Measurements from ENCODE around the gene COPZ2.

DNA sequence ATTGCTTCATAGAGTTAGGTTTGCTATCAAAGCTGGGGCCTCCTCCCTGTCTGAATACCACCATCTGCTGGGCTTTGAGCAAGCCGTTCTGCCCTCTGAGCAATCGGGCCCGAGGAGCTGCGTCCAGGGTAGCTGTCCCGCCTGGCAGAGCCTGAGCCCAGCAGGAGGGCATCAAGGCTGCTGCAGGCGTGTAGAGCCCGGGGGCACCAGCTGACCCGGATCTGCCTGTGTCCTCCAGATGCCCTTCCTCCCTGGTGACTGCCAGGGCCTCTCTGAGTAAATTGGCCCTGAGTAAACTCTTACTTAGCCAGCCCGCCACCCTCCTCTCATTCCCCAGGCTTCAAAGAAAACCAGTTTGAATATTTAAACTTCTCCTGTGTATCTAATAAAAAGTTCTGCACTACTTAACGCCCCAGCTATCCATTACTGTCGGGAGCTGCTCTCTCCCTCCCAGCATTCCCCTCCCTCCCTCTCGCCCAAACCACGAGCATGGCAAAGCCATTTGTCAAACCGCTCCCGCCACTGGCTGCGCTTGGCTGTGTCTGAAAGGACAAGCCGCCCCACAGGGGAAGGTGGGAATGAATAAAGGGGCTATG is 50.3 kb downstream of the COPZ2 start:
- TF ChIP-seq SPI1 (IDR thresholded peaks at IDR 0.05; ENCODE audit: low read depth, low read length) (no peak), POLR2A (IDR thresholded peaks at IDR 0.05; ENCODE audit: low read depth, low read length) (no peak)
